BJ (cell line): Measurements from ENCODE around the gene MYO7A. TPM values are rescaled to one million over a fixed set of nuclear protein-coding genes. Genes with fewer than 3 reads are reported as not detected.

Experiments
- CTCF ChIA-PET: fragments of 350-600 bp; formaldehyde crosslinking; extraction: SDS; loops from one replicate; lab custom pipeline; 2021; ENCODE audit warnings: antibody characterized with exemption, inconsistent platforms; lab: Yijun Ruan, JAX
- POLR2A ChIA-PET: fragments of 300-600 bp; sonication (Branson Sonifier 250); formaldehyde crosslinking; extraction: SDS; loops from one replicate; lab custom pipeline; 2021; ENCODE audit warnings: antibody characterized with exemption; lab: Charles Lee
- DNase-seq: peaks from one replicate; pipeline ENCODE4 v3.0.0-alpha.2; 2011; ENCODE audit warnings: low read depth
- H3K27me3 ChIP-seq: 2 replicates; pipeline ENCODE4 v1.6.0; 2011; ENCODE audit warnings: low read length; ENCODE audit not compliant: control insufficient read depth, insufficient read depth
- H3K36me3 ChIP-seq: 2 replicates; pipeline ENCODE4 v1.5.1; 2011; ENCODE audit warnings: low read length; ENCODE audit not compliant: control insufficient read depth, insufficient read depth
- H3K4me3 ChIP-seq: 2 replicates; pipeline ENCODE4 v1.5.1; 2011; ENCODE audit warnings: low read depth, mild to moderate bottlenecking, control low read depth, low read length
- CTCF ChIP-seq: IDR thresholded peaks from 2 replicates; pipeline ENCODE4 v1.5.1; 2011; ENCODE audit warnings: low read depth, mild to moderate bottlenecking, control low read depth, inconsistent platforms, low read length, moderate library complexity; ENCODE audit not compliant: insufficient read depth
- polyA plus RNA-seq: library from polyadenylated mRNA; depleted of rRNA; stranded (reverse); fragments of >200 nt; gene quantifications from 2 replicates; pipeline ENCODE4 v1.2.3, GENCODE V29; 2011

Gene MYO7A
- polyA plus RNA-seq, 1 experiment = 0.01 TPM

GRCh38 chr11:77207019-77207485 is 79.0 kb downstream of the MYO7A start:
- DNase-seq = no peak
- no peak for TF ChIP-seq CTCF
- Histone ChIP-seq H3K36me3 (no peaks in the 10 kb centered on the region), H3K4me3 (no peak overlapping the region), H3K27me3 (peaks cover 2% of the 10 kb centered on the region; the same call in 1 of the 2 replicates)
- CTCF ChIA-PET = interaction anchor here (0.6 kb wide), 1 partner anchor 354 kb away, joined by 3 read pairs; no protein-coding TSS in a partner anchor
- POLR2A ChIA-PET = no interaction called here

- TF ChIP-seq CTCF = no peak
- ChIA-PET CTCF (interaction anchor here (0.6 to 2.3 kb wide), 3 partner anchors 11 to 353 kb away, joined by 3 to 7 read pairs (median 4); no protein-coding TSS in a partner anchor), POLR2A (no interaction called here)
- Histone ChIP-seq H3K36me3 (no peaks in the 10 kb centered on the region), H3K4me3 (no peak overlapping the region), H3K27me3 (peaks cover 2% of the 10 kb centered on the region; the same call in 1 of the 2 replicates)
- no peak for DNase-seq
These were observed 79.7 kb downstream of the MYO7A start for GRCh38 chr11:77207618-77208313.

- Histone ChIP-seq H3K27me3 (peaks cover 2% of the 10 kb centered on the region; the same call in 1 of the 2 replicates), H3K4me3 (no peak overlapping the region), H3K36me3 (no peaks in the 10 kb centered on the region)
- no peak for DNase-seq
- no peak for TF ChIP-seq CTCF
- ChIA-PET CTCF (interaction anchor here (1.3 to 2.3 kb wide), 2 partner anchors 12 to 20 kb away, joined by 4 to 7 read pairs; no protein-coding TSS in a partner anchor), POLR2A (no interaction called here)
These were observed 80.5 kb downstream of the MYO7A start for GRCh38 chr11:77208535-77208934.

DNA sequence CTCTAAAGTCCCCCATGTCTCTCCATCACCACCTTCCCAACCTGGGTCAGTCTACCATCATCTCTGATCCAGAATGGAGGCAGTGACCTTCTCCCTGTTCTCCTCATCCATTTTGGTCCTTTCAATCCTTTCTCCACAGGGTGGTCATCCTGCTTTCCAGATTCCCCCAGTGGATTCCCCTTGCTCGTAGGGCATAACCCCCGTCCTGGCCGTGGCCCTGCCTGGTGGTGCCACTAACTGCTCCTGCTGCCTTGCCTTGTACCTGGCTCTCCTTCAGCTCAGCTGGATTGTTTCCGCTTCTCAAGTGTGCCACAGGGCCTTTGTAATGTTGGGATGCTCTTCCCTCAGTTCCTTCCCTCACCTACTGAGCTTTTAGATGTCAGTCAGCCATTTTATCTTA is 81.6 kb downstream of the MYO7A start:
- no peak for DNase-seq
- Histone ChIP-seq H3K36me3 (no peaks in the 10 kb centered on the region), H3K27me3 (peaks cover 2% of the 10 kb centered on the region; the same call in 1 of the 2 replicates), H3K4me3 (no peak overlapping the region)
- no peak for TF ChIP-seq CTCF
- CTCF ChIA-PET = interaction anchor here (2.3 kb wide), 1 partner anchor 22 kb away, joined by 7 read pairs; no protein-coding TSS in a partner anchor
- POLR2A ChIA-PET = no interaction called here

- peaks cover 3% of the 10 kb centered on the region; the same call in 1 of the 2 replicates for H3K27me3 ChIP-seq
- POLR2A ChIA-PET = no interaction called here
- no peak for TF ChIP-seq CTCF
- no peaks in the 10 kb centered on the region for H3K36me3 ChIP-seq
- CTCF ChIA-PET = no interaction called here
- no peak for DNase-seq
- no peak overlapping the region for H3K4me3 ChIP-seq
These were observed 83.0 kb downstream of the MYO7A start for GRCh38 chr11:77211040-77211451.
